Measurements from ENCODE around the gene FAM83C.

FAM83C gene

DNA sequence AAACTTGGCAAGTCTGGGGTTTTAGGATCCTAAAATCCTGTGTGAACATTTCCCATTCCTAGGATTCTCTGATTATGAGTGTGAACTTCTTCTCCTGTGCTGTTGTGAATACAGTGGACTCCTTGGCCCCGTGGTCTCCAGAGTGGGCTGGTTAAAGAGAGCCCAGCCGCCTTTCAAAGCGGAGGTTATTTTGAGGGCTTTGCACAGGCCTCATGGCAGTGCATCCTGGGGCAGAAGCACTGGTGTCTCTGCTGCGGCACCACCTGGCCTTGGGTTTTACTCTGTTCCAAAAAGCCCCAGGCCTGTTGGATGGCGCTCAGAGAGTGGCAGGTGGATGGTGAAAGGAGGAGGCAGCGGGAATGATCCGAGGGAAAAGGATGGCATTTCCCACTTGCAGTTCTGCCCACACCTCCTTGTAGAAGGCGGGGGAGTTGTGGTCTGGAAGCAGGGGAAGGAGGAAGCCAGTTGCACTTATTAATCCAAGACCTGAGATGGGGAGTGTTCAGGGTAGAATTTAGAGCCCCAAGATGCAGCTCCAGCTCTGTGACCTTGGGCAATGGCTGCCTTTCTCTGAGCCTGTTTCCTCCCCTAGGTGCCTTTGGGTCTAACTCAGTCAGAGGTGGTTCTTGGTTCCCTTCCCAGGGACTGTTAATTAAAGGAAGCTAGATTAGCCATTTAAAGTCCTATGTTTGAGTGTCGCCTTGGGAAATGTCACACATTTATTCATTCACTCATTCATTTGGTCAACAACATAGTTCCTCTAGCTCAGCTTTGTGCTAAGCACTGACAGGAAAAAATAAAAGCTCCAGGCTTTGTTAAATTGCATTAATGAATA is 43.4 kb downstream of the FAM83C start:
- H3K36me3 ChIP-seq (ENCODE audit: control insufficient read depth, insufficient read depth, low read length): no peaks in the 10 kb centered on the region
- H3K27me3 ChIP-seq (ENCODE audit: control insufficient read depth, insufficient read depth, low read length): no peaks in the 10 kb centered on the region
- no peaks in the 10 kb centered on the region for H3K9me3 ChIP-seq (ENCODE audit: control insufficient read depth, insufficient read depth, low read length)
- DNase-seq (ENCODE audit: low read depth, low spot score): no peak
- no peak overlapping the region for H3K27ac ChIP-seq (ENCODE audit: low read length)
- H3K4me3 ChIP-seq (ENCODE audit: low read length): no peak overlapping the region
- H3K4me1 ChIP-seq (ENCODE audit: control insufficient read depth, insufficient read depth, low read length): no peaks in the 10 kb centered on the region
- WGBS (ENCODE audit: insufficient coverage, insufficient read length): no CpG with 5 or more reads among the region's 9 CpGs

DNA sequence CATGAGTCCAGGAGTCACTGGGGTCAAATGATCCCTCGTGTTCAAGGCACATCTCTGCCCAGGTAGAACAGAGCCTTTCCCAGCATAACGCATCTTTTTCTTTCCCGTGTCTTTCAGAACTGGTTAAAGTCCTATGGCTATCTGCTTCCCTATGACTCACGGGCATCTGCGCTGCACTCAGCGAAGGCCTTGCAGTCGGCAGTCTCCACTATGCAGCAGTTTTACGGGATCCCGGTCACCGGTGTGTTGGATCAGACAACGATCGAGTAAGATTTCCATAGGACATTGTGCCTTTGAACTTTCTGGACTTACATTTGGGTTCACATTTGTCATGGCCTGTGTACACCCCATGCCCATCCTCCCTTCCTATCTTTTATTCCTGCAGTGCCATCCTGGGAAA is 45.5 kb downstream of the FAM83C start:
- Histone ChIP-seq H3K36me3 (ENCODE audit: control insufficient read depth, insufficient read depth, low read length) (no peaks in the 10 kb centered on the region), H3K4me1 (ENCODE audit: control insufficient read depth, insufficient read depth, low read length) (no peaks in the 10 kb centered on the region), H3K27me3 (ENCODE audit: control insufficient read depth, insufficient read depth, low read length) (no peaks in the 10 kb centered on the region), H3K4me3 (ENCODE audit: low read length) (no peak overlapping the region), H3K27ac (ENCODE audit: low read length) (no peak overlapping the region), H3K9me3 (ENCODE audit: control insufficient read depth, insufficient read depth, low read length) (no peaks in the 10 kb centered on the region)
- DNase-seq (ENCODE audit: low read depth, low spot score): no peak
- WGBS (ENCODE audit: insufficient coverage, insufficient read length): no CpG with 5 or more reads among the region's 12 CpGs

DNA sequence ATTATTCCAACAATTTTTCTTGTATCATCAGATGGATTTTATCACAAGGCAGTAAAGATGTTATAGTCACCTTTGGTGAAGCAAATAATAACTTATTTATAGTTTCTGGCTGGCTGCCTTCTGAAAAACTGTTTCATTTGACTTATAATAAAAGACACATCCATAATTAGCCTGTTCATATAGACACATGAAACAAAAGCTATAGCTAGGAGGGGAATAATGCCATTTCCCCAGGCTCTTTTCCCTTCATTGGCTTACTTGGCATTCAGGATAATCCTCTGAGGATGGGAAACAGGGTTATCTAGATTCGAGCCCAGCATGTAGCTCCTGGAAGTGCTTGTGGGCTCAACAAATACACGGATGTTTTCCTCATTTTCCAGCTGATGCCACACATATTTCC is 48.2 kb downstream of the FAM83C start:
- no peak overlapping the region for H3K27ac ChIP-seq (ENCODE audit: low read length)
- H3K4me3 ChIP-seq (ENCODE audit: low read length): no peak overlapping the region
- no peaks in the 10 kb centered on the region for H3K9me3 ChIP-seq (ENCODE audit: control insufficient read depth, insufficient read depth, low read length)
- no peak for DNase-seq (ENCODE audit: low read depth, low spot score)
- no peaks in the 10 kb centered on the region for H3K4me1 ChIP-seq (ENCODE audit: control insufficient read depth, insufficient read depth, low read length)
- WGBS (ENCODE audit: insufficient coverage, insufficient read length): no CpG with 5 or more reads among the region's 2 CpGs
- no peaks in the 10 kb centered on the region for H3K27me3 ChIP-seq (ENCODE audit: control insufficient read depth, insufficient read depth, low read length)
- no peaks in the 10 kb centered on the region for H3K36me3 ChIP-seq (ENCODE audit: control insufficient read depth, insufficient read depth, low read length)

DNA sequence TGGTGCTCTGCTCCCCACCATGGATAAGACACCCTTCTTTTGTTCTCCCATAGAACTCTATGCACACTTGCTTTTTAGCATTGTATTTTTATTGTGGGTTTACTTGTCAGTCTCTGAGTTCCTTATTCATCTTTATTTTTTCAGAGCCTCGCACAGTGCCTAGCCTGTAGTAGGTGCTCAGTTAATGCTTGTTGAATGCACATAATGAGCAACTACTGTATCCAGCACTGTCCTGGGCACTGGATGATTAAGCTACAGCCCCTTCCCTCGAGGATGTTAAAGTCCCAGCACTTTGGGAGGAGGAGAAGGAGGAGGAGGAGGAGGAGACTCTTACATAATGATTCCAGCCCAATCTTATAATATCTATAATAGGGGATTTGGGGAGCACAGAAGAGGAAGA is 48.9 kb downstream of the FAM83C start:
- no peaks in the 10 kb centered on the region for H3K27me3 ChIP-seq (ENCODE audit: control insufficient read depth, insufficient read depth, low read length)
- no CpG with 5 or more reads among the region's 2 CpGs for WGBS (ENCODE audit: insufficient coverage, insufficient read length)
- no peaks in the 10 kb centered on the region for H3K4me1 ChIP-seq (ENCODE audit: control insufficient read depth, insufficient read depth, low read length)
- H3K9me3 ChIP-seq (ENCODE audit: control insufficient read depth, insufficient read depth, low read length): no peaks in the 10 kb centered on the region
- no peak overlapping the region for H3K4me3 ChIP-seq (ENCODE audit: low read length)
- no peak overlapping the region for H3K27ac ChIP-seq (ENCODE audit: low read length)
- no peak for DNase-seq (ENCODE audit: low read depth, low spot score)
- no peaks in the 10 kb centered on the region for H3K36me3 ChIP-seq (ENCODE audit: control insufficient read depth, insufficient read depth, low read length)

DNA sequence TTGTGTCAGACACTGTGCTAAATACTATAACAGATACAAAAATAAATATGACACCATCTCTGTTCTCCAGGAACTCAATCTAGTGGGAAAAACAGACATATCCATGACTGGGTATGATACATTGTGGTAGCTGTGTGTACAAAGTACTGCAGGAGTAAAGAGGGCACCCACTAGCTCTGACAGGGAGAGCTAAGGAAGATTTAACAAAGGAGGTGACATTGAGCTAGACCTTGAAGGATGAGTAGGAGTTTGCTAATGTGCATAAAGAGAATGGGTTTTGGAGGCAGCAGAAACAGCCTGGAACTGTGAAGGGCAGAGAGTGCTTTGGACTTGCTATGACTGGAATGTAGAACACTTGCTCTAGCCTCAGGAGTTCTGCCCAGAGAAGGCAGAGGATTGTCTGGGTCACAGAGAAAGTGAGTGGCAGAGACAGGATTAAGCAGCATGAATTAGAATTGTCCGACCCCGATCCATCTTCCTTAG is 51.4 kb downstream of the FAM83C start:
- WGBS (ENCODE audit: insufficient coverage, insufficient read length): no CpG with 5 or more reads among the region's 2 CpGs
- Histone ChIP-seq H3K9me3 (ENCODE audit: control insufficient read depth, insufficient read depth, low read length) (no peaks in the 10 kb centered on the region), H3K27me3 (ENCODE audit: control insufficient read depth, insufficient read depth, low read length) (no peaks in the 10 kb centered on the region), H3K27ac (ENCODE audit: low read length) (no peak overlapping the region), H3K4me1 (ENCODE audit: control insufficient read depth, insufficient read depth, low read length) (no peaks in the 10 kb centered on the region), H3K36me3 (ENCODE audit: control insufficient read depth, insufficient read depth, low read length) (no peaks in the 10 kb centered on the region), H3K4me3 (ENCODE audit: low read length) (no peak overlapping the region)
- no peak for DNase-seq (ENCODE audit: low read depth, low spot score)

DNA sequence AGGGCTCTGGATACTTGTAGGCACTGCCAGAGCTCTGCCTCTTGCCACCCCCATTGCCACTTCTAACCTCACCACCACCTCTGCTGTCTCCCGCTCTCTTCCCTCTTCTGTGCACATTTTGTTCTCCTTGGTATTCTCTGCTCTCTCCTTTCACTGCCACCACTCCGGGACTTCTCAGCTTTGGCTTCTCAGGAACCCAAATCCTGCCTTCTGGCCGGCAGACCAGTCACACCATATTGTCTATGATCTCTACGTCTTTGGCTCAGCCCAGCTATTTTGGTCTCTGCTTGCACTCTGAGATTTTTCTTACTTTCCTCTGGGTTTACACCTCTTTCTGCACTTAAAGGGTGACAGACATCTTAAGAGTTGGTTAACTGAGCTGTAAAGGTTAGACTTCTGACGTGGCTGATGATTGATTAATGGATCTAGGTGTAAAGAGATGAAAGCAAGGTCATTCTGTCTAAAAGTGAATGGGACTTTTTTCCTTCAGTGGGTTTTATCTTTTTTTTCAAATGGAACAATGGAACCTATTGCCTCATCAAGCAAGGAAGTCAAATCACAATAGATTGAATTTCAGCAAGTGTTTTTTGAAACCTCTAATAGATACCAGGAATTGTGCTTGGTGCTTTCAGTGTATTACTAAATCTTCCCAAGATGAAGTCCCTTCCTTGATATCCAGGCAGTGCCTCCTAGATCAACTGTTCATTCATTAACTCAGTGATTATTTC is 52.0 kb downstream of the FAM83C start:
- H3K9me3 ChIP-seq (ENCODE audit: control insufficient read depth, insufficient read depth, low read length): no peaks in the 10 kb centered on the region
- no CpG with 5 or more reads among the region's 5 CpGs for WGBS (ENCODE audit: insufficient coverage, insufficient read length)
- no peak overlapping the region for H3K4me3 ChIP-seq (ENCODE audit: low read length)
- H3K36me3 ChIP-seq (ENCODE audit: control insufficient read depth, insufficient read depth, low read length): no peaks in the 10 kb centered on the region
- H3K27ac ChIP-seq (ENCODE audit: low read length): no peak overlapping the region
- H3K4me1 ChIP-seq (ENCODE audit: control insufficient read depth, insufficient read depth, low read length): no peaks in the 10 kb centered on the region
- DNase-seq (ENCODE audit: low read depth, low spot score): no peak
- H3K27me3 ChIP-seq (ENCODE audit: control insufficient read depth, insufficient read depth, low read length): no peaks in the 10 kb centered on the region

DNA sequence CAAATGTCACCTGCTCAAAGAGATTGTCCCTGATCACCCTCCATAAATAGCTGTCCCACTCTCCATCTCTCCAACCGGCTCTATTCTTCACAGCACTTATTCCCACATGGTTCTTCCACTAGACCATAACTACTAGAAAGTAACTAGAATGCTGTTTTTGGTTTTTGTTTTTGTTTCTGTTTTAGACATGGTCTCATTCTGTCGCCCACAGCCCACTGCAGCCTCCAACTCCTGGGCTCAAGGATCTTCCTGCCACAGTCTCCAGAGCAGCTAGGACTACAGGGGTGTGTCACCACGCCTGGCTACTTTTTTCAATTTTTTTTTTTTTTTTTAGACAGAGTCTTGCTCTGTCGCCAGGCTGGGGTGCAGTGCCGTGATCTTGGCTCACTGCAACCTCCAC is 53.5 kb downstream of the FAM83C start:
- no peaks in the 10 kb centered on the region for H3K4me1 ChIP-seq (ENCODE audit: control insufficient read depth, insufficient read depth, low read length)
- no peaks in the 10 kb centered on the region for H3K9me3 ChIP-seq (ENCODE audit: control insufficient read depth, insufficient read depth, low read length)
- no peak overlapping the region for H3K4me3 ChIP-seq (ENCODE audit: low read length)
- WGBS (ENCODE audit: insufficient coverage, insufficient read length): no CpG with 5 or more reads among the region's 5 CpGs
- no peak for DNase-seq (ENCODE audit: low read depth, low spot score)
- H3K27ac ChIP-seq (ENCODE audit: low read length): no peak overlapping the region
- H3K36me3 ChIP-seq (ENCODE audit: control insufficient read depth, insufficient read depth, low read length): no peaks in the 10 kb centered on the region
- no peaks in the 10 kb centered on the region for H3K27me3 ChIP-seq (ENCODE audit: control insufficient read depth, insufficient read depth, low read length)

DNA sequence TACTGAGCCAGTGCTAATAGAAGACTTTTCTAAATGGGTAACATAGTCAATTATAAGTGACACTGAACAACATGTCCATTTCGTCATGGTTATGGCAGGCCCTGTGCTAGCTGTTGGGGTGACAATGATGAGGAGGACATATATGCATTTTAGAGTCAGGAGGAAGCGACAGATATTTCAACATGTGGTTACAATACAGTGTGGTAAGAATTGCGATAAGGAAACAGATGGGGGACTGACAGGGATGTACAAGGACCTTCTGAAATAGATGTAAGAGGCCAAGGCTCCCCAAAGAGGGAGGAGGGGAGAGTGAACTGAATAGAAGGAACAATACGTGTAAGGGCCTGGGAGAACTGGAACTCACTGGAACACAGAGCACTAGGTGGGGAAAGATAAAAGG is 54.1 kb downstream of the FAM83C start:
- no peak for DNase-seq (ENCODE audit: low read depth, low spot score)
- no peaks in the 10 kb centered on the region for H3K4me1 ChIP-seq (ENCODE audit: control insufficient read depth, insufficient read depth, low read length)
- no peaks in the 10 kb centered on the region for H3K9me3 ChIP-seq (ENCODE audit: control insufficient read depth, insufficient read depth, low read length)
- WGBS (ENCODE audit: insufficient coverage, insufficient read length): no CpG with 5 or more reads among the region's 4 CpGs
- no peaks in the 10 kb centered on the region for H3K36me3 ChIP-seq (ENCODE audit: control insufficient read depth, insufficient read depth, low read length)
- no peak overlapping the region for H3K4me3 ChIP-seq (ENCODE audit: low read length)
- H3K27ac ChIP-seq (ENCODE audit: low read length): no peak overlapping the region
- H3K27me3 ChIP-seq (ENCODE audit: control insufficient read depth, insufficient read depth, low read length): no peaks in the 10 kb centered on the region

DNA sequence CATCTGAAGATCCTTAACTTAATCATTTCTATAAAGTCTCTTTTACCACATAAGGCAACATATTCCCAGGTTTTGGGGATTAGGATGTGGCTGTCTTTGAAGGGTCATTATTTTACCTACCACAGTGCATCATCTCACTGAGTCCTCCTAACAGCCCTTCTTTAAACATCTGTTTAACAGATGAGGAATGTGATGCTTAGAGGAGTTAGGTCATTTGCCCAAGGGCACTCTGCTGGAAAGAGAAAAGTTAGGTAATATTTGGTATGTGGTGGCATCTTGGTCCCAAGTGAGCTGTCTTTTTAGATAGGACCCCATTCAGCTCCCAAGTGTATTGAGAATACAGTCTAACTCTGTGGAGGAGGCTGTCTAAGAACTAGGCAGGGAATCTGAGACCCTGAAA is 54.7 kb downstream of the FAM83C start:
- H3K27me3 ChIP-seq (ENCODE audit: control insufficient read depth, insufficient read depth, low read length): no peaks in the 10 kb centered on the region
- DNase-seq (ENCODE audit: low read depth, low spot score): no peak
- H3K4me1 ChIP-seq (ENCODE audit: control insufficient read depth, insufficient read depth, low read length): no peaks in the 10 kb centered on the region
- no peaks in the 10 kb centered on the region for H3K9me3 ChIP-seq (ENCODE audit: control insufficient read depth, insufficient read depth, low read length)
- H3K36me3 ChIP-seq (ENCODE audit: control insufficient read depth, insufficient read depth, low read length): no peaks in the 10 kb centered on the region
- no peak overlapping the region for H3K4me3 ChIP-seq (ENCODE audit: low read length)
- no peak overlapping the region for H3K27ac ChIP-seq (ENCODE audit: low read length)

DNA sequence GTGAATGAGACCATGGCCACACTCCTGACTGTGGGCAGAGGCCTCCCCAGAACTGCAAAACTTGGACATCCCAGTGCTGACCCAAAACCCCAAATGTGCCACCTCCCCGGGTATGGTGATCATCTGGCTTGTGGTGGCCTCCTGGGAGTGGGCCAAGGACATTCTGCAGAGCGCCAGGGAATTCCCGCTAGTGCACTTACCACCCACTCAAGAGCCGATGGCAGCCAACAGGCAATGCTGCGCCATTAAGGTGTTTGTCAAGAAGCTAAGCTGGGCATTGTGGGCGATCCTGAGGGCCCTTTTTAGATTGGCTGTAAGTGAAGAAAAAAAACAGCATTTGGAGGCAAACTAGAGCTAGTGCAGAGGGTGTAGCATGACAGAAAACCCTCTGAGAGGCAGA is 56.3 kb downstream of the FAM83C start:
- no peak for DNase-seq (ENCODE audit: low read depth, low spot score)

More for the DNA sequence above, 56.3 kb downstream of the FAM83C start:
- Histone ChIP-seq H3K36me3 (ENCODE audit: control insufficient read depth, insufficient read depth, low read length) (no peaks in the 10 kb centered on the region), H3K4me1 (ENCODE audit: control insufficient read depth, insufficient read depth, low read length) (no peaks in the 10 kb centered on the region), H3K4me3 (ENCODE audit: low read length) (no peak overlapping the region), H3K27me3 (ENCODE audit: control insufficient read depth, insufficient read depth, low read length) (no peaks in the 10 kb centered on the region), H3K9me3 (ENCODE audit: control insufficient read depth, insufficient read depth, low read length) (no peaks in the 10 kb centered on the region), H3K27ac (ENCODE audit: low read length) (no peak overlapping the region)
- WGBS (ENCODE audit: insufficient coverage, insufficient read length): no CpG with 5 or more reads among the region's 6 CpGs
